CD8-positive, alpha-beta memory T cell (primary cell): ENCODE data around the gene RAB3GAP2. TPM values are rescaled to one million over a fixed set of nuclear protein-coding genes. Genes with fewer than 3 reads are reported as not detected.
A peak's percentile ranks its signal among the peaks of the same experiment; 100 is the strongest.

Experiments
- CTCF ChIA-PET: fragments of 350-600 bp; sonication (Branson Sonifier 250); formaldehyde crosslinking; loops from one replicate; lab custom pipeline; 2021; ENCODE audit warnings: antibody characterized with exemption; lab: Charles Lee
- POLR2A ChIA-PET: fragments of 350-600 bp; sonication (Branson Sonifier 250); formaldehyde crosslinking; loops from one replicate; lab custom pipeline; 2021; ENCODE audit warnings: antibody characterized with exemption; lab: Charles Lee
- DNase-seq, 5 donors: peaks; one replicate each; pipeline versions ENCODE4 v3.0.0 to v3.0.0-alpha.2; 2020 to 2022; ENCODE audit warnings: mixed read lengths in 1 of 5
- H3K27ac ChIP-seq: one replicate; pipeline ENCODE4 v1.7.0; 2013; ENCODE audit warnings: low read depth, mild to moderate bottlenecking, low read length, moderate library complexity
- H3K27me3 ChIP-seq: 2 replicates; pipeline ENCODE4 v1.7.0; 2013; ENCODE audit warnings: low read length, mild to moderate bottlenecking; ENCODE audit not compliant: insufficient read depth, poor library complexity, severe bottlenecking
- H3K36me3 ChIP-seq: 2 replicates; pipeline ENCODE4 v1.7.0; 2013; ENCODE audit warnings: mild to moderate bottlenecking, low read length, moderate library complexity; ENCODE audit not compliant: insufficient read depth
- H3K4me1 ChIP-seq: 2 replicates; pipeline ENCODE4 v1.7.0; 2013; ENCODE audit warnings: mild to moderate bottlenecking, low read length, moderate library complexity; ENCODE audit not compliant: insufficient read depth
- H3K4me3 ChIP-seq: 2 replicates; pipeline ENCODE4 v1.7.0; 2013; ENCODE audit warnings: mild to moderate bottlenecking, low read length
- H3K9me3 ChIP-seq: 2 replicates; pipeline ENCODE4 v1.7.0; 2013; ENCODE audit warnings: mild to moderate bottlenecking, low read length
- H3K27ac Mint-ChIP-seq, 8 donors: one replicate each; pipeline ENCODE4 v1.8.0; 2020 to 2021; ENCODE audit warnings: mixed read lengths in 8 of 8, mild to moderate bottlenecking in 6 of 8, inconsistent platforms in 3 of 8, moderate library complexity in 3 of 8
- H3K27me3 Mint-ChIP-seq, 2 donors: one replicate each; pipeline ENCODE4 v1.8.0; 2020 to 2021; ENCODE audit warnings: mixed read lengths in 2 of 2, mild to moderate bottlenecking in 1 of 2, moderate library complexity in 1 of 2
- H3K36me3 Mint-ChIP-seq, 3 donors: one replicate each; pipeline ENCODE4 v1.8.0; 2020 to 2021; ENCODE audit warnings: mixed read lengths in 3 of 3, inconsistent platforms in 1 of 3, mild to moderate bottlenecking in 1 of 3
- H3K4me1 Mint-ChIP-seq, 3 donors: one replicate each; pipeline ENCODE4 v1.8.0; 2020 to 2021; ENCODE audit warnings: mixed read lengths in 3 of 3, inconsistent platforms in 1 of 3, mild to moderate bottlenecking in 1 of 3
- H3K4me3 Mint-ChIP-seq, 7 donors: one replicate each; pipeline ENCODE4 v1.8.0; 2020 to 2021; ENCODE audit warnings: mixed read lengths in 7 of 7, mild to moderate bottlenecking in 6 of 7, moderate library complexity in 4 of 7, inconsistent platforms in 2 of 7
- H3K9me3 Mint-ChIP-seq, 5 donors: one replicate each; pipeline ENCODE4 v1.8.0; 2020 to 2022; ENCODE audit warnings: mixed read lengths in 5 of 5, mild to moderate bottlenecking in 3 of 5, moderate library complexity in 2 of 5, inconsistent platforms in 1 of 5
- polyA plus RNA-seq: library from polyadenylated mRNA; unstranded; fragments of 300-500 nt; fragmentation: Illumina TruSeq; gene quantifications from one replicate; pipeline ENCODE4 v1.2.3, GENCODE V29; 2021
- total RNA-seq, 2 experiments: library from RNA; stranded (reverse); gene quantifications; one replicate each; pipeline ENCODE4 v1.2.3, GENCODE V29; 2021

Gene RAB3GAP2, protein sequence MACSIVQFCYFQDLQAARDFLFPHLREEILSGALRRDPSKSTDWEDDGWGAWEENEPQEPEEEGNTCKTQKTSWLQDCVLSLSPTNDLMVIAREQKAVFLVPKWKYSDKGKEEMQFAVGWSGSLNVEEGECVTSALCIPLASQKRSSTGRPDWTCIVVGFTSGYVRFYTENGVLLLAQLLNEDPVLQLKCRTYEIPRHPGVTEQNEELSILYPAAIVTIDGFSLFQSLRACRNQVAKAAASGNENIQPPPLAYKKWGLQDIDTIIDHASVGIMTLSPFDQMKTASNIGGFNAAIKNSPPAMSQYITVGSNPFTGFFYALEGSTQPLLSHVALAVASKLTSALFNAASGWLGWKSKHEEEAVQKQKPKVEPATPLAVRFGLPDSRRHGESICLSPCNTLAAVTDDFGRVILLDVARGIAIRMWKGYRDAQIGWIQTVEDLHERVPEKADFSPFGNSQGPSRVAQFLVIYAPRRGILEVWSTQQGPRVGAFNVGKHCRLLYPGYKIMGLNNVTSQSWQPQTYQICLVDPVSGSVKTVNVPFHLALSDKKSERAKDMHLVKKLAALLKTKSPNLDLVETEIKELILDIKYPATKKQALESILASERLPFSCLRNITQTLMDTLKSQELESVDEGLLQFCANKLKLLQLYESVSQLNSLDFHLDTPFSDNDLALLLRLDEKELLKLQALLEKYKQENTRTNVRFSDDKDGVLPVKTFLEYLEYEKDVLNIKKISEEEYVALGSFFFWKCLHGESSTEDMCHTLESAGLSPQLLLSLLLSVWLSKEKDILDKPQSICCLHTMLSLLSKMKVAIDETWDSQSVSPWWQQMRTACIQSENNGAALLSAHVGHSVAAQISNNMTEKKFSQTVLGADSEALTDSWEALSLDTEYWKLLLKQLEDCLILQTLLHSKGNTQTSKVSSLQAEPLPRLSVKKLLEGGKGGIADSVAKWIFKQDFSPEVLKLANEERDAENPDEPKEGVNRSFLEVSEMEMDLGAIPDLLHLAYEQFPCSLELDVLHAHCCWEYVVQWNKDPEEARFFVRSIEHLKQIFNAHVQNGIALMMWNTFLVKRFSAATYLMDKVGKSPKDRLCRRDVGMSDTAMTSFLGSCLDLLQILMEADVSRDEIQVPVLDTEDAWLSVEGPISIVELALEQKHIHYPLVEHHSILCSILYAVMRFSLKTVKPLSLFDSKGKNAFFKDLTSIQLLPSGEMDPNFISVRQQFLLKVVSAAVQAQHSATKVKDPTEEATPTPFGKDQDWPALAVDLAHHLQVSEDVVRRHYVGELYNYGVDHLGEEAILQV (N-terminal part only)
- total RNA-seq (10 to 100 TPM; 41.8 to 44.8 TPM), polyA plus RNA-seq (26.3 TPM)

DNA sequence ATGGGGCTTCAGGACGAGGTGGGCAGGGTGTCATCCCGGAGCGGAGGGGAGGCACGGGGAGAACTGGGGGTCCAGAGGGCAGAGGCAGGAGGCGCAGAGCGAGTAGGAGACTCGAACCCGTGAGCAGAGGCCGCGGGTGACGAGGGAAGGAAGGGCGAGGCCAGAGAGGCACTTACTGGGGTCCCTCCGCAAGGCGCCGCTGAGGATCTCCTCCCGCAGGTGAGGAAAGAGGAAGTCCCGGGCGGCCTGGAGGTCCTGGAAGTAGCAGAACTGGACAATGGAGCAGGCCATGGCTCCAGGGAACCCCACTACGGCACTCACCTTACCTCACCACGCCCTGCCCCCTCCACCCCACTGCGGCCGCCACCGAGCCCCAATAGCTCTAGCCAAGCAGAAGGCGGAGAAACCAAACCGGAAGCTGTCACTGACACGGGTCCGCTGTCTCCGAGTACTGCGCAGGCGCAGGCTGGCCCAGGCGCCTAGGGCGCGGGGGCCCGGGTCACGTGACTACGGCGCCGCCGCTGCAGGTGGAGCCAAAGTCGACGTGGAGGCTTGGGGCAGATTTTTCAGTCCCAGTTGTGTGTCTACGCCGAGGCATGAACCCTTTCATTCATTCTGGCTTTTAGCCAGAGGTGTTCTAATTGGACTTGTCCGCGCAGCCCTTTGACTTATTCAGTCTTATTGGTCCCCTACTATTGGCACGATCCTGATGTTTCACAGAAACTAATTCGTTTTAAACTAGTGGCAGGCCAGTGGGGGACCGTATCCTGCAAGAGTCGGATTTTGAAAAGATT, at the start of gene RAB3GAP2:
RAB3GAP2 (minus strand) TSS at position 407 of the 794 bp plus-strand sequence; CDS start at position 291, 116 bp downstream.
- peak; percentile 97 to 98 (median 98) for DNase-seq
- Mint-ChIP-seq H3K27ac (no peak within 1 kb of the TSS), H3K36me3 (peaks cover 7 to 18% (median 7%) of the 10 kb centered on the region in 3 donors), H3K4me3 (no peak within 1 kb of the TSS), H3K9me3 (no peaks in the 10 kb centered on the region), H3K27me3 (peaks cover 5 to 6% of the 10 kb centered on the region in 2 donors), H3K4me1 (peaks cover 12 to 28% (median 18%) of the 10 kb centered on the region in 3 donors)
- Histone ChIP-seq H3K27me3 (no peaks in the 10 kb centered on the region), H3K4me3 (peak within 1 kb of the TSS; percentile 79), H3K36me3 (peaks cover 2% of the 10 kb centered on the region), H3K9me3 (no peaks in the 10 kb centered on the region), H3K27ac (peak within 1 kb of the TSS; percentile 97), H3K4me1 (peaks cover 33% of the 10 kb centered on the region)
- POLR2A ChIA-PET, result no interaction called here
- CTCF ChIA-PET, result interaction anchor here (0.6 to 0.9 kb wide), 2 partner anchors 53 to 83 kb away, joined by 3 read pairs; no protein-coding TSS in a partner anchor

DNA sequence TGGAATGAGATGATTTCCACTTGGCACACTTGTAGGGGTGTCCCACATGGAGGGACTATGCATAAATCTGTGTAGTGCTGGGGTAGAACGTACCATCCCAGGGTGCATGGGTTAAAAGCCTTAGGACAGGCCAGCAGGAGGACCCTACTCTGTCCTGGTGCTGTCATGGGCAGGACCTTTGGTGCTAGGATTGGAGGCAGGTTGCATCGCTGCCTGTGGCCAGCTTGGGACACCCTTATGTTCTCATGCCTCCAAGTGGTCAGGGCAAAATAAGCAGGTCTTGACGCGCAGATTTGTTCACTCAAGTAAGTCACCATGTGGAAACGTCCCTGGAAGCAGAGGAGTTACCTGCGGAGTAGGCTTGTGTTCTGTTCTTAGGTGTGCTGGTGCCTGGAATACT, 49.5 kb upstream of the RAB3GAP2 start:
- no peak overlapping the region for H3K27ac ChIP-seq
- ChIA-PET CTCF (no interaction called here), POLR2A (no interaction called here)
- no peaks in the 10 kb centered on the region for H3K4me1 Mint-ChIP-seq
- H3K4me3 ChIP-seq, result no peak overlapping the region
- DNase-seq, result no peak
- H3K27ac Mint-ChIP-seq, result no peak overlapping the region
- H3K27me3 Mint-ChIP-seq, result peaks cover 9 to 35% of the 10 kb centered on the region in 2 donors
- no peaks in the 10 kb centered on the region for H3K36me3 Mint-ChIP-seq
- no peaks in the 10 kb centered on the region for H3K36me3 ChIP-seq
- no peaks in the 10 kb centered on the region for H3K4me1 ChIP-seq
- H3K4me3 Mint-ChIP-seq, result no peak overlapping the region
- H3K9me3 Mint-ChIP-seq, result no peaks in the 10 kb centered on the region
- H3K27me3 ChIP-seq, result no peaks in the 10 kb centered on the region
- H3K9me3 ChIP-seq, result no peaks in the 10 kb centered on the region

DNA sequence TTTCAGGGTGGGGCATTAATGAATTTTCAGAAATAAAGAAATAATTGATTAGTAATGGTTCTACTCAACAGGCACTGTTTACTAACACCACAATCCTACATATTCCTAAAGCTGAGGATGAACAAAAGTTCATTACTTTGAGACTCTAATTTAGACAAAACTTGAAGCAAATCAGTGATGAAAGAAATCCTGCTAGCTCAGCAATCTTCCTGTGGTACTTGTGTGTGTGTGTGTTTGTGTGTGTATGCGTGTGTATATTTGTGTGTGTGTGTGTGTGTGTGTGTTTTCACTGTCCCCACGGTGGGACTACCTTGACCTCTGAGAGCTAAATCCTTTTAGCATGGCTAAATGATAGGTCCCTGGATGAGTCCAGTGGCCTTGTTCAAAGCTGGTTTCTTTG, 48.5 kb upstream of the RAB3GAP2 start:
- H3K27ac ChIP-seq, result no peak overlapping the region
- peaks cover 9 to 35% of the 10 kb centered on the region in 2 donors for H3K27me3 Mint-ChIP-seq
- H3K9me3 ChIP-seq, result no peaks in the 10 kb centered on the region
- H3K4me3 Mint-ChIP-seq, result no peak overlapping the region
- ChIA-PET CTCF (no interaction called here), POLR2A (no interaction called here)
- no peaks in the 10 kb centered on the region for H3K27me3 ChIP-seq
- no peak for DNase-seq
- H3K4me1 ChIP-seq, result no peaks in the 10 kb centered on the region
- H3K9me3 Mint-ChIP-seq, result no peaks in the 10 kb centered on the region
- H3K36me3 ChIP-seq, result no peaks in the 10 kb centered on the region
- peaks cover 0 to 4% (median 4%) of the 10 kb centered on the region in 3 donors for H3K4me1 Mint-ChIP-seq
- no peaks in the 10 kb centered on the region for H3K36me3 Mint-ChIP-seq
- H3K27ac Mint-ChIP-seq, result no peak overlapping the region
- no peak overlapping the region for H3K4me3 ChIP-seq

DNA sequence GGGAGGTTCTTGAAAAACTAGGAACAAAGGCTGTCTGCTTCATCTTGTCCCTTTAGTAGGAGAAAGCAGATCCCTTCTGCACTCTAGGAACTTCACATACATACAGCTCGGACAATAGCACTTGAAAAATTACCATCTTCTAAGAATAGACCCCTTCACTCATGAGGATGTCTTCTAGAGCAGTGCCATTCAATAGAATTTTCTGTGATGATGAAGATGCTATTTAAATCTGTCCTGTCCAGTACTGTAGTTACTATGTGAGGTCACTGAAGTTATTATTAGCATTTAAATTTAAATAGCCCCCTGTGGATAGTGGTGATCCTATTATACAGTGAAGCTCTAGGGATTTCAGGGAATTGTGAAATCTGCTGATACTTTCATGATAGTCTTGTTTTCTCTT, 46.4 kb upstream of the RAB3GAP2 start:
- Mint-ChIP-seq H3K9me3 (no peaks in the 10 kb centered on the region), H3K27me3 (peaks cover 6 to 29% of the 10 kb centered on the region in 2 donors), H3K4me3 (no peak overlapping the region), H3K36me3 (no peaks in the 10 kb centered on the region), H3K4me1 (peaks cover 0 to 4% (median 4%) of the 10 kb centered on the region in 3 donors), H3K27ac (no peak overlapping the region)
- Histone ChIP-seq H3K4me1 (no peaks in the 10 kb centered on the region), H3K27me3 (no peaks in the 10 kb centered on the region), H3K36me3 (no peaks in the 10 kb centered on the region), H3K27ac (no peak overlapping the region), H3K9me3 (no peaks in the 10 kb centered on the region), H3K4me3 (no peak overlapping the region)
- CTCF ChIA-PET, result no interaction called here
- no peak for DNase-seq
- POLR2A ChIA-PET, result no interaction called here

DNA sequence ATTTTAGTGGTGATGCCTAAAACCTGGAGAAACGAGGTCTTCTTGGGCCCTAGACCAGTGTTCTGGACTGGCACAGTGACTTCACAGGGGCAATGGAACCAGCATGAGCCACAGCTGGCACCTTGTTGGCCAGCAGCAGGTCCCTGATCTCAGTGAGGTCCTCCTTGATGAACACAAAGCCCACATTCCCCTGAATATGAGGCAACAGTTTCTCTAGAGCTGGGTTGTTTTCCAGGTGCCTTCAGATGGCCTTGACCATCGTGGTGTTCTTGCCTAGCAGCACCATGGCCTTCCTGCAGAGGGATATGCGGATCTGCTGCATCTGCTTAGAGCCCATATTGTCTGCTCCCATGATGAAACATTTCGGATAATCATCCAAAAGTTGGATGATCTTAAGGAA, 44.9 kb upstream of the RAB3GAP2 start:
- H3K27me3 Mint-ChIP-seq, result peaks cover 6 to 25% of the 10 kb centered on the region in 2 donors
- H3K27ac Mint-ChIP-seq, result no peak overlapping the region

DNA sequence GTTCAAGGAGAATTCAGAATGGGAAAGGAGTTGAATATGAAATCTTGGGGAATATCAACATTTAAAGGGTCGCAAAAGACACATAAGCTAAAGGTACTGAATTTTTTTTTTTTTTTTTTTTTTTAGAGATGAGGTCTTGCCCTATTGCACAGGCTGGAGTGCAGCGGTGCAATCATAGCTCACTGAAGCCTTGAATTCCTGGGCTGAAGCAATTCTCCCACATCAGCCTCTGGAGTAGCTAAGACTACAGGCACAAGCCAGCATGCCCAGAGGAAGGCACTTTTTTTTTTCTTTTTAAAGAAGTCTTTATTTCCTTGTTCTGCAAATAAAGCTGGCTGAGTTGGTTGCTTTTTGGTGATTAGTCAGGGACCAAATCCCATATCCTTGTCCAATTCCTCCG, 44.1 kb upstream of the RAB3GAP2 start:
- H3K4me3 ChIP-seq, result no peak overlapping the region
- no peak overlapping the region for H3K27ac ChIP-seq
- H3K36me3 ChIP-seq, result no peaks in the 10 kb centered on the region
- H3K4me1 ChIP-seq, result no peaks in the 10 kb centered on the region
- H3K9me3 Mint-ChIP-seq, result no peaks in the 10 kb centered on the region
- no peaks in the 10 kb centered on the region for H3K27me3 ChIP-seq
- peaks cover 5 to 27% of the 10 kb centered on the region in 2 donors for H3K27me3 Mint-ChIP-seq
- no peak for DNase-seq
- H3K4me3 Mint-ChIP-seq, result no peak overlapping the region
- peaks cover 0 to 4% (median 4%) of the 10 kb centered on the region in 3 donors for H3K4me1 Mint-ChIP-seq
- ChIA-PET POLR2A (no interaction called here), CTCF (no interaction called here)
- no peak overlapping the region for H3K27ac Mint-ChIP-seq
- no peaks in the 10 kb centered on the region for H3K9me3 ChIP-seq
- H3K36me3 Mint-ChIP-seq, result no peaks in the 10 kb centered on the region

More for the DNA sequence above, 44.9 kb upstream of the RAB3GAP2 start:
- no peak for DNase-seq
- Histone ChIP-seq H3K4me1 (no peaks in the 10 kb centered on the region), H3K36me3 (no peaks in the 10 kb centered on the region), H3K27ac (no peak overlapping the region), H3K27me3 (no peaks in the 10 kb centered on the region), H3K4me3 (no peak overlapping the region), H3K9me3 (no peaks in the 10 kb centered on the region)
- ChIA-PET POLR2A (no interaction called here), CTCF (no interaction called here)
- Mint-ChIP-seq H3K36me3 (no peaks in the 10 kb centered on the region), H3K9me3 (no peaks in the 10 kb centered on the region), H3K4me1 (peaks cover 0 to 4% (median 4%) of the 10 kb centered on the region in 3 donors), H3K4me3 (no peak overlapping the region)
